GM19099 (cell line): Measurements from ENCODE around the gene SLC26A11.

Source experiments
- POLR2A ChIP-seq: IDR thresholded peaks from 3 replicates; pipeline ENCODE4 v1.6.1; 2011; ENCODE audit warnings: low read depth; ENCODE audit not compliant: insufficient read length; ENCODE audit errors: extremely low read depth

The SLC26A11 gene

DNA sequence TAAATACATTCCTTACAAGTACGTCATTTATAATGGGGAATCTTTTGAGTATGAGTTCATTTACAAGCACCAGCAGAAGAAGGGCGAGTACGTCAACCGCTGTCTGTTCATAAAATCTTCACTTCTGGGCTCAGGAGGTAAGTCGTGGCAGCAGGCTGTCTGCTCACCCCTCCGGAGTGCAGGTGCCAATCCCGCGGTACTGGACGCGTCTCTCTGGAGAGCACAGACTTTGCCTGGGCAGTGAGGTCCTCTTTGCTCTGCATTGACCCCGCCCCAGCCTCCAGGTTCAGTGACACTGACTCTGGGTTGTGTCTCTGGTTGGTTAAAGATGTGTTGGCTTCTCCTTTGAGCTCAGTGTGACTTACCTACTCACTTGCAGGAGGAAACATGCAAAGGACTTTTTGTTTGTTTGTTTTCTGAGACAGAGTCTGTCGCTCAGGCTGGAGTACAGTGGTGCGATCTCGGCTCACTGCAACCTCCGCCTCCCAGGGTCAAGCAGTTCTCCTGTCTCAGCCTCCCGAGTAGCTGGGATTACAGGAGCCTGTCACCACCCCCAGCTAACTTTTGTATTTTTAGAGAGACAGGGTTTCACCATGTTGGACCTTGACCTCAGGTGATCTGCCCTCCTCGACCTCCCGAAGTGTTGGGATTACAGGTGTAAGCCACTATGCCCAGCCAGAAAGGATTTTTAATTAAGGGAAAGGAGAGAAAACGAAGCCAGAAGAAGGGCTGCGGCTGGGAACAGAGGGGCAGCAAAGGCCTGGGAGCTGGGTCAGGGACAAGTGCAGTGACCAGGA lies 71.7 kb downstream of the SLC26A11 start:
- TF ChIP-seq POLR2A, result no peak

DNA sequence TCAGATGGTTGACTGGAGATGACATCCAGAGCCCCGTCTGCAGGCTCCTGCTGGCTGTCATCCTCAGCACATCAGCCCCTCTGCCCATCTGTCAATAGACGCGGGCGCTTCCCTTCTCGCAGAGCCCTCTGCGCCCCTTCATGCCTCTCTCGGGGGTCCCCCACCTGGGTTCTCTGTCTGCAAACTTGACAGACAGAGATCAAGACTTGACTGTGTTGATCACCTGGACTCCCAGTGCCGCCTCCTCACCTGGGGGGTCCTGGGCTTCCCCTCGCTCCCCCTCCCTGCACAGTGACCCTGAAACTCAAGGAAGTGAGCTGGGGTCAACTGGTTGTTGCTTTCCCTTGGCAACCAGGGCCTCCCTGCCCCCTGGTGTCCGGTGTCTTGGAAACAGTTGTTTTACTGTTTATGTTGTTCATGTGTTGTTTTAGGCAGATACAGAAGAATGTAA lies 72.3 kb downstream of the SLC26A11 start:
- TF ChIP-seq POLR2A, result no peak

DNA sequence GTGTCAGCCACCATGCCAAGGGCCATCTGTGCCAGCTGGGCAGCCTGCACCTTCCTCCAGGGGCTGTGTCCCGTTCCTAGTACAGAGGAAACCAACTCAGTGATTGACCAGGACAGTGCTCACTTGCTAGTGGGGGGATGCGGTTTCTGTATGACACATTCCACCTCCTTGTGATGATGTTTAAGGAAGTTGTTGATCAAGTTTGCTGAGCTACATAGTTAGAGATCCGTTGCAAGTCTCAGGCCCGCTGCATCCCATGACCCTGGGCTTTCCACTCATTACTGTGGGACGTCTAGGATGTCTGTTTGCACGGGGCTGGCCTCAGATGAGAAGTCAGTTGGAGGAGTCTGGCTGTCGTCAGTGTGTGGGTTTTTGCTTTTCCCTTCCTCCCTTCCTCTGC lies 74.0 kb downstream of the SLC26A11 start:
- TF ChIP-seq POLR2A, result no peak

DNA sequence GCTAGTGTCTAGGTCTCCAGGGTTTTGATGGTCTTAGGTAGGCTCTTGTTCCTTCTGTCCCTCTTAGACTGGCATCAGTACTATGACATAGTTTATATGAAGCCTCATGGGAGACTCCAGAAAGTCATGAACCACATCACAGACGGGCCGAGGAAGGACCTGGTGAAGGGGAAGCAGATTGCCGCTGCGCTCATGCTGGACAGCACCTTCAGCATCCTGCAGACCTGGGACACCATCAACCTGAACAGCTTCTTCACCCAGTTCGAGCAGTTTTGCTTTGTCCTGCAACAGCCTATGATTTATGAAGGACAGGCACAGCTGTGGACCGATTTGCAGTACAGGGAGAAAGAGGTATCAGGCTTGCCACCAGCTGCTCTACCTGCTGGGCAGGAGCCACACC lies 74.4 kb downstream of the SLC26A11 start:
- no peak for TF ChIP-seq POLR2A

DNA sequence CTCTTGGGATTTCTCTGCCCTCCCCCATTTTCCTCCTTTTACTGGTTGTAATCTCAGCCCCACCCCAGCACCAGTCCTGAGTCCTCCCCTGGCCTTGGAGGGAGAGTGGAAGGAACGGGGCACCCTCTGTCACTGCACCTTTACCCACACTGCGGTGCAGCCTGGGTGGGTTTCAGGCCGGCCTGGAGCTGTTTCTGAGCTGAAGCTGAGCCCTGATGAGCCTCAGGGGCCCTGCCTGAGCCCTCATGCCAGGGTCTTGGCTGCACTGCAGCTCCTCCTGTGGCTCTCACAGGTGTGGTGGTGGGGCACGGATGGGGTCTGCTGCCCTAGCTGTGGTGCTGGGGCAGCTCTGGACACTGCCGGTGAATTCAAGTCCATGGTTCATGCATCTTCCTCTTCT lies 74.9 kb downstream of the SLC26A11 start:
- TF ChIP-seq POLR2A, result no peak

DNA sequence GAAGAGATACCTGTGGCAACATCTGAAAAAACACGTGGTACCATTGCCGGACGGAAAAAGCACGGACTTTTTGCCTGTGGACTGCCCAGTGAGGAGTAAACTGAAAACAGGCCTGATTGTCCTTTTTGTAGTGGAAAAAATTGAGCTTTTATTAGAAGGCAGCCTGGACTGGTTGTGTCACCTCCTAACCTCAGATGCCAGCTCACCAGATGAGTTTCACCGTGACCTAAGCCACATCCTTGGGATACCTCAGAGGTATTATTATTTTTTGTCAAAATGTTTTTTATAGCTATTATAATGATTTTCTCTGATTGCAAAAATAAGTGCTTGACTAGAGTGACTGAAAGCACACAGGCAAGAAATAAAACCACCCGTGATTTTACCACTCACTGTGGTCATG lies 75.3 kb downstream of the SLC26A11 start:
- no peak for TF ChIP-seq POLR2A

DNA sequence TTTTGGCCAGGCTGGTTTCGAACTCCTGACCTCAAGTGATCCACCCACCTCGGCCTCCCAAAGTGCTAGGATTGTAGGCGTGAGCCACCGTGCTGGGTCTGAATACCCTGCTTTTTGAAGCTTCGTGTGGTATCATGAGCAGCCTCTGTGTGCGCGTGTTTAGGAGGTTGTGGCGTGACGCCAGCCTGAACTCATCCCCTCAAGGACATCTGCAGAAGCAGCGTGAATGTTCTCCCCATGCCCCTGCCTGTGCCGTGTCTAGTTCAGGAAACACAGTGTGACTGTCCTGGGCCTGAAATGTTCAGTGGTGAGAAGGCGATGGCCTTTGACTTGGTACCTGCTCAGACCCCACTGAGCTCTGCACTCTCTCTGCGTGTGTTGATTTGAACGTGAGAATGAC lies 76.0 kb downstream of the SLC26A11 start:
- TF ChIP-seq POLR2A, result no peak

DNA sequence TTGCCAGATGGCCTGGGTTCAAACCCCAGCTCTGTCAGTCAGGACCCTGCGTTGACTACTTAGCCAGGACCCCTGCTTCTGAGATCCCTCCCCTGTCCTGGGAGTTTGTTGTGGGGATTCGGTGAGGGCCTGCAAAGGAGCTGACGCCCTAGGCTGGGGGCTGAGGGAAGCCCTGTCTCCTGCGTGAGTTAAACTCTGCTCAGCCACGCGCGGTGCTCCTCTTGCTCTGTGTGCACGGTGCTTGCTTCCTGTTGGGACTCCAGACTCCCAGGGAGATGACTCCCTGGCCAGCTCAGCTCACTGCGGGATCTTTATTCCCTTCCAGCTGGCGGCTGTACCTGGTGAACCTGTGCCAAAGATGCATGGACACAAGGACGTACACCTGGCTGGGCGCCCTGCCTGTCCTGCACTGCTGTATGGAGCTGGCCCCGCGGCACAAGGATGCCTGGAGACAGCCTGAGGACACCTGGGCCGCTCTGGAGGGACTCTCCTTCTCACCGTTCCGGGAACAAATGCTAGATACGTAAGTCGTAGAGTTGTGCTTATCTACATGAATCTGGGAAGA lies 77.9 kb downstream of the SLC26A11 start:
- no peak for TF ChIP-seq POLR2A
